ENCODE data around the gene SLC11A2.

DNA sequence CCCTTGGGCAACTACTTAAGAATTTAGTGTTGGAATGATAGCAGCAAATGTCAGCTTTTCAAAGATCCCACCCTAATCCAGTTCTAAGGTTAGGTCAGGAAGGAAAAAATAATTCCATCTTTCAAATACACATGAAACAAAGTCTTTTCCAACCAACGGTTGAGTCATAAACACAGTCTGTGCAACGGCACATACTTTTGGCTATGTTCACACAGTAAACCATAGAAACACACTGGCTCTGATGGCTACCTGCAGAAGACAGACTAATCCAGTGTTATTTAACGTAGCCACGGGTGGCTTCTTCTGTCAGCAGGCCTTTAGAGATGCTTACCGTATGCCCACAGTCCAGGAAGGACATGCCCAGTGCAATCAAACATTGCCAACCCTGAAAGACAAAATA, 38.1 kb downstream of the SLC11A2 start:
- no peak for TF ChIP-seq EZH2 (IDR thresholded peaks at IDR 0.05; ENCODE audit: insufficient read depth, poor library complexity, severe bottlenecking)
- no peak for TF ChIP-seq EZH2phosphoT487 (IDR thresholded peaks at IDR 0.05; ENCODE audit: insufficient read depth, low read depth)
